ENCODE results near the gene VEGFB. TPM values are rescaled to one million over a fixed set of nuclear protein-coding genes. Genes with fewer than 3 reads are reported as not detected.

VEGFB gene
- total RNA-seq, 6 experiments from 2014 or later = 7.5 to 33.2 (median 16.6) TPM

- Histone ChIP-seq H3K4me3 (no peak overlapping the region), H3K4me1 (peaks cover 0 to 12% (median 6%) of the 10 kb centered on the region in 4 donors), H3K9me3 (no peaks in the 10 kb centered on the region), H3K36me3 (peaks cover 0 to 8% (median 0%) of the 10 kb centered on the region in 4 donors), H3K27me3 (no peaks in the 10 kb centered on the region), H3K27ac (no peak overlapping the region)
- intact Hi-C loops (cut with DNase I) = no loop called here
- TF ChIP-seq POLR2A (IDR thresholded peaks at IDR 0.05) (no peak), CTCF (IDR thresholded peaks at IDR 0.05) (no peak)
- WGBS (ENCODE audit: insufficient coverage, low coverage, low lambda C conversion rate, missing lambda C conversion rate) = 94% methylated on average over 22 of the region's 22 CpGs
- DNase-seq (no peak), ATAC-seq (no peak)
These were observed 47.8 kb downstream of the VEGFB start for GRCh38 chr11:64281957-64282770.

- Histone ChIP-seq H3K9me3 (no peaks in the 10 kb centered on the region), H3K36me3 (peaks cover 0 to 4% (median 0%) of the 10 kb centered on the region in 4 donors), H3K4me1 (peaks cover 0 to 12% (median 6%) of the 10 kb centered on the region in 4 donors), H3K27me3 (no peaks in the 10 kb centered on the region), H3K4me3 (no peak overlapping the region), H3K27ac (no peak overlapping the region)
- ATAC-seq = no peak
- 100% methylated on average over 3 of the region's 3 CpGs for WGBS (ENCODE audit: insufficient coverage, low coverage, low lambda C conversion rate, missing lambda C conversion rate)
- DNase-seq = no peak
- TF ChIP-seq CTCF (IDR thresholded peaks at IDR 0.05) = no peak
- no peak for TF ChIP-seq POLR2A (IDR thresholded peaks at IDR 0.05)
- intact Hi-C loops (cut with DNase I) = no loop called here
These were observed 48.7 kb downstream of the VEGFB start for GRCh38 chr11:64283092-64283491.

DNA sequence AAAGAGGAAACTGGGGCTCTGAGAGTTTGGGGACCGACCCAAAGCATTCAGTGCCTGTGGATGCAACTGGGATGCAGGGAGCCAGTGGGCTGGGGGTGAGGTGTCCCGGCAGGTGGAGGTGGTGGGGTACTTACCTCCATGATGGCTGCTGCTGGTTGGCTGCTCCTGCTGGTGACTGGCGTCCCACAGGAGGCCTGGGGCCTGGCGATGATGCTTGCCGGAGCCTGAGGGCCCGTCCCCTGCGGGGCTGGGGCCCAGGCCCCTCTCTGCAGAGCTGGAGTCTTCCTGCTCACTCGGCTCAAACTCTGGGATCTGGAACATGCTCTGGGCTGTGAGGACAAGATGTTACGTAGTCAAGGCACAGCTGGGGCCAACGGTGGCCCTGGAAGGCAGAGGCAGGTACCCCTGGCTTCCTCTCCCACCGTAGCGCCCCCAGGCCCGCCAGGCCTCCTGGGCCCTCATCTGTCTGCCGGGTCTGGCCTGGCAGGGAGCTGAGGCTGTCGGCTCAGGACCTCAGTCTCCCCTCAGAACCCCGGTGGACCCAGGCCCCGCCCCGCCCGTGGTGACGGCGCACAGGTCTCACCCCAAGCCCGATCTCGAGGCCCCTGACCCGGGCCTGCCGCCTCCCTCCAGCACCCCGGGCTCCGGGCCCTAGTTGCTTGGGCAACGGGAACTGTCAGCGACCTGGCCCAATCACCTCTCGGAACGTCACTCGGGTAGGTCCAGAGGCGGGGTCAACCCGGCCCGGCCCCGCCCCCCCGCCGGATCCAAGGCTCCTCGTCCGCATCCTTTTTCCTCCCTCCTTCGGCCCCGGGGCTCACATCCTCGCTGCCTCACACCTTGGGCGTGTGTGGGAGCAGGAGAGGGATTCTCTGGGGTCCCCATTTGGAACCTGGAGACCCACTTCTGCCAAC is 49.9 kb downstream of the VEGFB start, which contains the start of gene BAD:
TSS of gene BAD (minus strand) at position 618 of the 914 bp plus-strand sequence. CDS start at position 321, 297 bp downstream.
- H3K4me1 ChIP-seq = peaks cover 0 to 12% (median 6%) of the 10 kb centered on the region in 4 donors
- ATAC-seq = peak; percentile 89 to 94 (median 90)
- DNase-seq = peak; percentile 96 to 98 (median 98)
- peak within 1 kb of the TSS; percentile 79 to 95 (median 83) for H3K27ac ChIP-seq
- TF ChIP-seq CTCF (IDR thresholded peaks at IDR 0.05) (no peak), POLR2A (IDR thresholded peaks at IDR 0.05) (peak; percentile 36)
- no peaks in the 10 kb centered on the region for H3K9me3 ChIP-seq
- no peaks in the 10 kb centered on the region for H3K27me3 ChIP-seq
- intact Hi-C loops (cut with DNase I) = no loop called here
- H3K4me3 ChIP-seq = peak within 1 kb of the TSS; percentile 65 to 96 (median 93)
- 0% methylated on average over 6 of the region's 44 CpGs for WGBS (ENCODE audit: insufficient coverage, low coverage, low lambda C conversion rate, missing lambda C conversion rate)
- H3K36me3 ChIP-seq = no peaks in the 10 kb centered on the region

DNA sequence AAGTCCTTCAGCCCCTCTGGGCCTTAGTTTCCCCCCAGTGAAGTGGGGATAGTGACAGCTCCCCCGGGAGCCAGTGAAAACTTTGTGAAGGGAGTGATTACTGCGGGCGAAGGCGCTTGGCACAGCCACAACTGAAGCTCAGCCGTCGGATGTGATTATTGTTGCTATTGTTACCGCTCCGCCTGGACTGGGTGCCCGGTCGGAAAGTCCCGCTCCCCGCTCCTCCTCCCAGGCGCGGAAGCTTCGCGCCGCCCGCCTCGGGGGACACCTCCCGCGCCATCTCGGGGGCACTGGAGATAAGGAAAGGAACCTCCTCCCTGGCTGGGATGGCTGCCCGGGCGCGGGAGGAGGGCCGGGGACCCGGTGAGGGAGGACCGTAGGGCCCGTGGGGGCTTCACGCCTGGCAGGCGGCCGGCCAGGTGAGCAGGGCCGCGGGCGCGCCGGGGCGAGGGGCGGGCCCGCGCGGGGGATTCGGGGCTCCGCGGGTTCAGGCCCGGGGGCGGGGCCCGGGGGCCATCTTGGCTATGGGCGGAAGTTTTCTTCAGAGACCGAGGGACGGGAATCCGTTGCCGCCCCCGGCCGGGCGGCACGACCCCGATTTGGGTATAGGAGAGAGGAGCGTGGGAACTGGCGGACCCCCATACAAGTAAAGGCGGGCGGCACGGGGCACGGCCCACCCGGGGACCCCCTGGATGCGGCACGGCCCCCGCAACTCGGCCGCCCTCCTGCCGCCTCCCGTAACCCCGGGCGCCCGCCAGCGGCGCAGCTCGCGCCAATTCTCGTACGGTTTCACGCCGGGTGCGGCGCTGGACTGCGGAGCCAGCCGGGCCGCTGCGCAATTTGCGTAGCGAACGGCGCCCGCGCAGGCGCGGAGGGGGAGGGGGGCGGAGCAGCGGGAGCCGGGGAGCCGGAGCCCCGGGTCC is 50.8 kb downstream of the VEGFB start, which contains the start of gene GPR137:
TSS of gene GPR137 (plus strand) at position 887 of the 923 bp plus-strand sequence. CDS start 677 bp downstream, outside the sequence.
- Histone ChIP-seq H3K27me3 (no peaks in the 10 kb centered on the region), H3K27ac (peak within 1 kb of the TSS; percentile 68 to 95 (median 83)), H3K4me3 (peak within 1 kb of the TSS; percentile 65 to 96 (median 93)), H3K36me3 (no peaks in the 10 kb centered on the region), H3K4me1 (peaks cover 0 to 12% (median 6%) of the 10 kb centered on the region in 4 donors), H3K9me3 (no peaks in the 10 kb centered on the region)
- no peak for TF ChIP-seq CTCF (IDR thresholded peaks at IDR 0.05)
- no peak for TF ChIP-seq POLR2A (IDR thresholded peaks at IDR 0.05)
- peak; percentile 62 to 84 (median 66) for ATAC-seq
- WGBS (ENCODE audit: insufficient coverage, low coverage, low lambda C conversion rate, missing lambda C conversion rate) = 0% methylated on average over 20 of the region's 102 CpGs
- peak; percentile 86 to 91 (median 91) for DNase-seq
- intact Hi-C loops (cut with DNase I) = no loop called here
